Tibial artery (tissue), 4 donors: ENCODE measurements around the gene OSBPL9.

Experiments used
- DNase-seq, 2 donors: peaks; one replicate each; pipeline ENCODE4 v3.0.0-alpha.2; 2019
- H3K27ac ChIP-seq, 2 donors: fragments of 200-600 bp; sonication (generic) in 1 of 2; 1 replicate in 1 of 2; 2 replicates in 1 of 2; pipeline ENCODE4 v1.5.1; 2018 to 2019; ENCODE audit warnings: mild to moderate bottlenecking in 1 of 2
- H3K27me3 ChIP-seq, 2 donors: fragments of 200-600 bp; sonication (generic) in 1 of 2; one replicate each; pipeline versions ENCODE4 v1.5.1 to v1.6.0; 2016 to 2019
- H3K36me3 ChIP-seq, 3 donors: fragments of 200-600 bp; sonication (generic) in 2 of 3; one replicate each; pipeline ENCODE4 v1.5.1; 2016 to 2019; ENCODE audit warnings: mild to moderate bottlenecking in 2 of 3
- H3K4me1 ChIP-seq, 4 donors: fragments of 200-600 bp; sonication (generic) in 2 of 4; 1 replicate in 3 of 4; 2 replicates in 1 of 4; pipeline ENCODE4 v1.5.1; 2016 to 2019
- H3K4me3 ChIP-seq, 2 donors: fragments of 200-600 bp; sonication (generic) in 1 of 2; 1 replicate in 1 of 2; 2 replicates in 1 of 2; pipeline ENCODE4 v1.5.1; 2018 to 2019; ENCODE audit warnings: mild to moderate bottlenecking in 2 of 2
- H3K9me3 ChIP-seq, 3 donors: fragments of 200-600 bp; sonication (generic) in 1 of 3; one replicate each; pipeline ENCODE4 v1.5.1; 2016 to 2019
- intact Hi-C: fragments of 100-400 bp; cut with DNase I; formaldehyde crosslinking; loops from one replicate; pipeline ENCODE4 v1.15.0; 2023; ENCODE audit warnings: low total_unique reads
- TF ChIP-seq, protein P1 (sequence below), 2 experiments: fragments of 200-600 bp in 1 of 2; fragments of 450-650 bp in 1 of 2; IDR thresholded peaks; one replicate each; pipeline ENCODE4 v1.5.1; 2017 to 2019; ENCODE audit warnings: antibody characterized with exemption in 2 of 2, mild to moderate bottlenecking in 1 of 2, moderate library complexity in 1 of 2

Gene OSBPL9

GRCh38 chr1:51758310-51758709 lies 141.4 kb downstream of the OSBPL9 start:
- Histone ChIP-seq H3K27ac (peak overlapping the region; percentile 42 to 44), H3K4me1 (peaks cover 0 to 50% (median 16%) of the 10 kb centered on the region in 4 donors), H3K36me3 (peaks cover 8 to 34% (median 25%) of the 10 kb centered on the region in 3 donors), H3K27me3 (no peaks in the 10 kb centered on the region), H3K4me3 (no peak overlapping the region), H3K9me3 (no peaks in the 10 kb centered on the region)
- TF ChIP-seq, protein P1, sequence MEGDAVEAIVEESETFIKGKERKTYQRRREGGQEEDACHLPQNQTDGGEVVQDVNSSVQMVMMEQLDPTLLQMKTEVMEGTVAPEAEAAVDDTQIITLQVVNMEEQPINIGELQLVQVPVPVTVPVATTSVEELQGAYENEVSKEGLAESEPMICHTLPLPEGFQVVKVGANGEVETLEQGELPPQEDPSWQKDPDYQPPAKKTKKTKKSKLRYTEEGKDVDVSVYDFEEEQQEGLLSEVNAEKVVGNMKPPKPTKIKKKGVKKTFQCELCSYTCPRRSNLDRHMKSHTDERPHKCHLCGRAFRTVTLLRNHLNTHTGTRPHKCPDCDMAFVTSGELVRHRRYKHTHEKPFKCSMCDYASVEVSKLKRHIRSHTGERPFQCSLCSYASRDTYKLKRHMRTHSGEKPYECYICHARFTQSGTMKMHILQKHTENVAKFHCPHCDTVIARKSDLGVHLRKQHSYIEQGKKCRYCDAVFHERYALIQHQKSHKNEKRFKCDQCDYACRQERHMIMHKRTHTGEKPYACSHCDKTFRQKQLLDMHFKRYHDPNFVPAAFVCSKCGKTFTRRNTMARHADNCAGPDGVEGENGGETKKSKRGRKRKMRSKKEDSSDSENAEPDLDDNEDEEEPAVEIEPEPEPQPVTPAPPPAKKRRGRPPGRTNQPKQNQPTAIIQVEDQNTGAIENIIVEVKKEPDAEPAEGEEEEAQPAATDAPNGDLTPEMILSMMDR (IDR thresholded peaks at IDR 0.05), result no peak
- DNase-seq, result no peak
- intact Hi-C loops, result no loop called here

GRCh38 chr1:51760872-51761271 lies 144.0 kb downstream of the OSBPL9 start:
- H3K9me3 ChIP-seq, result no peaks in the 10 kb centered on the region
- DNase-seq, result no peak
- intact Hi-C loops, result no loop called here
- peak overlapping the region in 1 of 2 donors; percentile 44 for H3K27ac ChIP-seq
- TF ChIP-seq, protein P1 (IDR thresholded peaks at IDR 0.05), result no peak
- H3K36me3 ChIP-seq, result peaks cover 8 to 31% (median 19%) of the 10 kb centered on the region in 3 donors
- peaks cover 0 to 64% (median 16%) of the 10 kb centered on the region in 4 donors for H3K4me1 ChIP-seq
- no peaks in the 10 kb centered on the region for H3K27me3 ChIP-seq
- H3K4me3 ChIP-seq, result no peak overlapping the region

- H3K4me1 ChIP-seq, result peaks cover 0 to 65% (median 16%) of the 10 kb centered on the region in 4 donors
- TF ChIP-seq, protein P1 (IDR thresholded peaks at IDR 0.05), result no peak
- H3K9me3 ChIP-seq, result no peaks in the 10 kb centered on the region
- no peak overlapping the region for H3K4me3 ChIP-seq
- DNase-seq, result no peak
- intact Hi-C loops, result no loop called here
- H3K27ac ChIP-seq, result no peak overlapping the region
- H3K36me3 ChIP-seq, result peaks cover 11 to 35% (median 21%) of the 10 kb centered on the region in 3 donors
- H3K27me3 ChIP-seq, result no peaks in the 10 kb centered on the region
Measured at GRCh38 chr1:51761351-51761750, 144.5 kb downstream of the OSBPL9 start.

- Histone ChIP-seq H3K9me3 (no peaks in the 10 kb centered on the region), H3K27ac (peak overlapping the region; percentile 20 to 26), H3K4me3 (no peak overlapping the region), H3K4me1 (peaks cover 0 to 51% (median 0%) of the 10 kb centered on the region in 4 donors), H3K27me3 (no peaks in the 10 kb centered on the region), H3K36me3 (peaks cover 19 to 61% (median 35%) of the 10 kb centered on the region in 3 donors)
- no peak for DNase-seq
- intact Hi-C loops, result no loop called here
- TF ChIP-seq, protein P1 (IDR thresholded peaks at IDR 0.05), result peak; percentile 85 to 87
Measured at GRCh38 chr1:51768971-51769588, 152.2 kb downstream of the OSBPL9 start.

- H3K27ac ChIP-seq, result no peak overlapping the region
- DNase-seq, result no peak
- H3K9me3 ChIP-seq, result no peaks in the 10 kb centered on the region
- H3K36me3 ChIP-seq, result peaks cover 37 to 80% (median 63%) of the 10 kb centered on the region in 3 donors
- no peak overlapping the region for H3K4me3 ChIP-seq
- H3K27me3 ChIP-seq, result no peaks in the 10 kb centered on the region
- TF ChIP-seq, protein P1 (IDR thresholded peaks at IDR 0.05), result no peak
- H3K4me1 ChIP-seq, result peaks cover 0 to 18% (median 0%) of the 10 kb centered on the region in 4 donors
- intact Hi-C loops, result no loop called here
Measured at GRCh38 chr1:51776408-51776807, 159.5 kb downstream of the OSBPL9 start.
